ENCODE results near the gene CFAP46.

Gene CFAP46

GRCh38 chr10:132850896-132851295 is 91.5 kb downstream of the CFAP46 start:
- no peak for DNase-seq (ENCODE audit: low spot score)
- TF ChIP-seq CTCF (IDR thresholded peaks at IDR 0.05) = no peak
- H3K27ac ChIP-seq = no peak overlapping the region

GRCh38 chr10:132850246-132850645 is 92.1 kb downstream of the CFAP46 start:
- Histone ChIP-seq H3K4me3 (no peak overlapping the region), H3K27ac (no peak overlapping the region)
- DNase-seq (ENCODE audit: low spot score) = peak; percentile 54
- TF ChIP-seq CTCF (IDR thresholded peaks at IDR 0.05) = no peak

More at GRCh38 chr10:132850896-132851295, 91.5 kb downstream of the CFAP46 start:
- H3K4me3 ChIP-seq = no peak overlapping the region

GRCh38 chr10:132849546-132850031 is 92.8 kb downstream of the CFAP46 start:
- no peak for TF ChIP-seq CTCF (IDR thresholded peaks at IDR 0.05)
- Histone ChIP-seq H3K4me3 (no peak overlapping the region), H3K27ac (no peak overlapping the region)
- no peak for DNase-seq (ENCODE audit: low spot score)

GRCh38 chr10:132848951-132849545 is 93.3 kb downstream of the CFAP46 start:
- TF ChIP-seq CTCF (IDR thresholded peaks at IDR 0.05) = no peak
- DNase-seq (ENCODE audit: low spot score) = no peak

GRCh38 chr10:132848291-132848701 is 94.1 kb downstream of the CFAP46 start:
- no peak for TF ChIP-seq CTCF (IDR thresholded peaks at IDR 0.05)
- Histone ChIP-seq H3K4me3 (peak overlapping the region; percentile 36), H3K27ac (no peak overlapping the region)
- no peak for DNase-seq (ENCODE audit: low spot score)

More at GRCh38 chr10:132848951-132849545, 93.3 kb downstream of the CFAP46 start:
- Histone ChIP-seq H3K27ac (no peak overlapping the region), H3K4me3 (no peak overlapping the region)

GRCh38 chr10:132847856-132848255 is 94.5 kb downstream of the CFAP46 start:
- DNase-seq (ENCODE audit: low spot score) = no peak
- TF ChIP-seq CTCF (IDR thresholded peaks at IDR 0.05) = no peak
- no peak overlapping the region for H3K27ac ChIP-seq
- peak overlapping the region; percentile 36 for H3K4me3 ChIP-seq

GRCh38 chr10:132847416-132847777 is 95.0 kb downstream of the CFAP46 start:
- peak; percentile 56 for DNase-seq (ENCODE audit: low spot score)

More at GRCh38 chr10:132847416-132847777, 95.0 kb downstream of the CFAP46 start:
- TF ChIP-seq CTCF (IDR thresholded peaks at IDR 0.05) = no peak
- H3K27ac ChIP-seq = no peak overlapping the region
- H3K4me3 ChIP-seq = no peak overlapping the region

Measured in coronary artery (tissue), 2 donors.